ENCODE results near the gene LRIG1.

The LRIG1 gene

DNA sequence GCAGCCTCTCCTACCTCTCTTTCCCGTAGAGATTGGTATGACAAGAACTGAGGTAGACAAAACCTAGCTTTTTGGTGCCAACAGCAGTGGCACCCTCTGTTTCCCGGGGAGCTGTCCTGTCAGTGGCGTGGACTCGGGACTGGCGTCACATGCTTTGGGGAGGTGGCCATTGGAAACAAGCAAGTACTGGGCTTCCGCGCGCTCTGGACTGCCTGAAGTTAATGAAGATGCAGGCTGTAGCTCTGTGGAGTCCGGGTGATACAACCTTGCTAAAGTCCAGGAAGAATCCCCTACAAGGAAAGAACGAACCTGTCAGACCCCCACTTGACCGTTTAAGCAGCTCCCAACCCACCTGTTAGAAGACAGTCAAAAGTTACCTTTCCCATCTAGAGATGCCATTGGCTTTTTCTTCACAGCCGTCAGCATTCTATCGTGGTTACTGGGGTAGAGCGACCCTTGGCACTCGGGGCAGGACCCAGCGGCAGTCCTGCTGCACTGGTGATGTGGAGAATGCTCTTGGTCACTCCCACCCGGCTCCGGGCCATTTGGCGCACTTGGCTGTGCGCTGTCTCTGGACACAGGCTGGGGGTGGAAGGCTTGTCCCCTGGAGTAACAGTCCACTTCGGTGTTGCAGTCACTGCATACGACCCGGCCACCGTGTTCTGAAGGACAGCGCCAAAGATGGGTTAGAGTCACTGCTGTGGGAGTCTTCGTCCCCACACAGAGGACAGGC, 120.5 kb downstream of the LRIG1 start:
- no peak for DNase-seq

DNA sequence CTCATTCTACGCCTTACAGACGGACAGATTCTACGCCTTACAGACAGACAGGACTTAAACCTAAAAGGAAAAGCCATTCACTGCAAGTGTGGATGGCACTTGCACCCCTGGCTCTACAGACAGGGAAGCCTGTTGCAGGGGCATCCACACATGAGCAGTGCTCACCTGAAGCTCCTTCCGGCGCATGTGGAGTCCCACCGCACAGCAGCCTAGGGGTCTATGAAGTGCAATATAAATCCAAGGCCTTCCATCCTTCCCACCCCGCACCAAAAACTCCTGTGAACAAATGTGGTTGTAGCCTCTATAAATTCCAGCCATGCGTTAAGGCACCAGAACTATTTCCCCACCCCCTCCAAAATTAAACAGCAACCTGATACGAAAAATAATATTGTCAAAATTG, 121.3 kb downstream of the LRIG1 start:
- no peak for DNase-seq

DNA sequence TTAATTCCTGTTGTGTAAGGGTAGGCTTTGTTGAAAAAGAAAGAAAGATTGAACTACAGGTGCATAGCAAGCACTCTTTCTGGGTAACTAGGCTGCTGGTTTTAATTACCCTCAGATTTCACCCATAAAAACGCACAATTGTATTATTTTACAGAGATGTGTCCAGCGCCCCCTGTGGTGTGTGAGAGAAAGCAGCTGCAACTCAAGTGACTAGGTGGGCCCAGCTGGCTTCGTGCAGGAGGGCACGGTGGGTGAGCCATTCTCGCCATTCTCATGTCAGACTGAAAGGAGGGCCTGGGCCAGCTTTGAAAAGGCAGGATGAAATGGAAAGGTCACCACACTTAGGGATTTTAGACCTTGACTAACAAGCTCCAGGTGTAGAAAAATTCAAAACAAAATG, 122.6 kb downstream of the LRIG1 start:
- DNase-seq: peak; percentile 24 to 44

DNA sequence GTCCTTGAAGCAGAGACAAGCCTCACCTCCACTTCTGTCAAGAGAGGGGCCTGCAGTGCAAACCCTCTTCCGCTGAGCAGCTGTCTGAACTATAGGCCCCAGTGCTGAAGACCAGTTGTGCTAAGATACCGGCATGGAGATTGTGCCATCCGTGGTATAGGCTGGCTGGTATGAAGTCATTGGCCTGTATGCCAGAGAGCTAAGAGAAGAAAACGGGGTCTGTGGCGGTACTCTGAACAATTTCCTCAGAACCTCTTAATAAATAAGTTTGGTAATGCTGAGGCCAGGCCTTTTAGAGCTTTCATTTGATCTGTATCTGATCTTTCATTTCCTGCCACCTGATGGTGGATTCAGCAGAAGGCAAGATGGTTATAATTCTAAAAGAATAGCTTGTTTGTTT, 123.0 kb downstream of the LRIG1 start:
- DNase-seq: no peak

GRCh38 chr3:66376568-66376967, 124.3 kb downstream of the LRIG1 start:
- no peak for DNase-seq

GRCh38 chr3:66372681-66373350, 128.0 kb downstream of the LRIG1 start:
- DNase-seq: no peak

GRCh38 chr3:66371432-66371831, 129.4 kb downstream of the LRIG1 start:
- DNase-seq: no peak

DNA sequence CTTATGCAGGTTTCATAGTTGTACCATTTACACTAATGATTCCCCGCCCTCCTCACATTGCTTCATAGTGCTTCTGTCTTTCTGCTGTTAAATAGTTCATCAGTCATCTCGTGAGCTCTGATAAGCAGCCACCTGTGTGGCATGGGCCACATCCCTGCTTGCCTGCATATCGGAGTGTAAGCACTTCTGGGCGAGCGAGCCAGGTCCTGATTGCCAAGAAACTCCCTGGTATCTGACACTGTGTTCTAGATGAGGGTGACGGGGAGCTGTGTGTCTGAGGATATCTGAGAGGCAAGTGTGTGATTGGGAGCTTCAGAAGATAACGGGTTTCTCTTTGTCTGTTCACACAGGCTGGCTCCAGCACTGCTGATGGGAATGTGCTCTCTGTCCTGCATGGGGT, 130.6 kb downstream of the LRIG1 start:
- DNase-seq: no peak

DNA sequence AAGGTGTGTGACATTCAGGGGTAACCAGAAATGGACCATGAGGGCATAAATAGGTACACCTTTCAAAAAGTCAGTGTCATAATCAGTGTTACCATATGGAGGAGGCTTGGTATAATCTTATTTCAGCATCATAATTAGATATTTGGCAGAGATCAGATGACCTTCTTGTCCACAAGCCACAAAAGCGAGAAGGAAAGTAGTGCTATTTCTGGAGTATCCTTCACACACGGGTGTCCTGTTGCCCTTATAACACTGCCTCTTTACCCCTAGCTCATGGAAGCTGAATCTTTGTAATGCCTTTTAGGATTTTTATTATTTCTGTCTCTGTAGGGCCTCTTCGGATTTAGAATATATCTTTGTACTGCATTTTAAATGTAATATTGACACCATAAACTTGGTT, 132.8 kb downstream of the LRIG1 start:
- DNase-seq: no peak

GRCh38 chr3:66366747-66367146, 134.1 kb downstream of the LRIG1 start:
- DNase-seq: no peak

GRCh38 chr3:66365080-66365479, 135.7 kb downstream of the LRIG1 start:
- DNase-seq: no peak

DNA sequence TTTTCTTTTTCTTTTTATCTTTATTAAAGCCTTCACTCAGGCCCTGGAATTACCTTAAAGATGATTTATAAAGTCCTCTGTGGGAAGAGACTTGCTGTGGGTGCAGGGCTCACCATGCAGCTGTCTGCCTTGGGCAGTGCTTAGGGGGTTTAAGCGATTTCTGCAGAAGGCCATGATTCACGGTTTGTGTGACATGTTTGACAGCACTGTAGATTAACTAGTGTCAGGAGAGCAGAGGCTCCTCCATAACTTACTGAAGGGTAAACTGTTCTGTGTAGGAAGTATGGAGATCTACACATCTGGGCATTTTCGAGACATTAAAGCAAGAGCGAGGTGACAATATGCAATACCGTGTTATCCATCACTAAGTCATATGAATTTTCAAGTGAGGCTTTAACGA, 137.7 kb downstream of the LRIG1 start:
- no peak for DNase-seq

- DNase-seq: no peak
These were observed 138.3 kb downstream of the LRIG1 start for GRCh38 chr3:66362541-66362941.

DNA sequence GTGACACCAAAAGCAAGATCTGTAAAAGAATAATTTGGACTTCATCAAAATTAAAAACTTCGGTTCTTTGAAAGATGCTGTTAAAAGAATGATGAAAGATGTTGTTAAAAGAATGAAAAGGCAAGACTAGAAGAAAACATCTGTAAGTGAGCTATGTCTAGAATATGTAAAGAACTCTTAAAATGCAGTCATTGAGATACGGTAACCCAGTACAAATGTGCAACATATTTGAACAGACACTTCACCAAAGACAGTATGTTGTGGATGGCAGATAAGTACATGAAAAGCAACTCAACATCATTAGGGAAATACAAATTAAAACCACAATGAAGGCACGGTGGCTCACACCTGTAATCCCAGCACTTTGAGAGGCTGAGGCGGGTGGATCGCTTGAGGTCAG, 139.5 kb downstream of the LRIG1 start:
- DNase-seq: no peak

DNA sequence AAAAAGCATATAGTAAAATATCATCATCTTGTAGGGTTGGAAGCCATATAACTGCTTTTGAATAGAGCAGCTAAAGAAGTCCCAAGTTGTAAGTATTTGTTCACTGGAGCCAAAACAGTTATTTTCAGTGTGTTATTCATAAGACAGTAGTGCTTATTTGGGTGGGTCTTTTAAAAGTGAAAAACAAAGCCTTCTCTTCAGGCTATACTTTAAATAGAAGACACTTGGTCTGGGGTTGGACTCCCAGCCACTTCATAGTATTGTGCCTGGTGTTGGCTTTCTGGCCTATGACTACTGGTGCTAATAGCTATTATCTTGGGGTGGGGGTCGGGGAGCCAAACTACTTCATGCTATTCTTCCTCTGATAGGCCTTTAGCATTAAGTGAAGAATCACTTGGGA, 144.8 kb downstream of the LRIG1 start:
- no peak for DNase-seq

DNA sequence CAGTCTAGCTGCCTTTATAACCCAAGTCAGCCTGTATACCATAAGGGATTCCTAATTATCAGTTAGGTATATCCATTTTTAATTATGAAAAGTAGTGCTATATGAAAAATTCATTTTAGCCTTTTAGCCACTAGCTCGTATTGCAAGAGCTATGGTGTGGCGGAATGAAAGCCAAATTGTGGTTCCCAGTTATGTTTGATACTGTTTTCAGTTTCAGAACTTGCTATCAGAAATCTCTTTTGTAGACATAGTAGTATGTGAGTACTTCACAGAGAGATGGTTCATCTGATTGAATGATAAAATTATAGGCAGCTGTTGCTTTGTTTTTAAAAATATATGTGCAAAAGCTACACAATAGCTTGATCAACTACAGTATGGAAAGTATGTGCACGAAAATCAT, 145.4 kb downstream of the LRIG1 start:
- no peak for DNase-seq

- no peak for DNase-seq
These were observed 146.8 kb downstream of the LRIG1 start for GRCh38 chr3:66354001-66354400.

- no peak for DNase-seq
These were observed 147.3 kb downstream of the LRIG1 start for GRCh38 chr3:66353530-66353929.

GRCh38 chr3:66353039-66353438, 147.8 kb downstream of the LRIG1 start:
- no peak for DNase-seq

DNA sequence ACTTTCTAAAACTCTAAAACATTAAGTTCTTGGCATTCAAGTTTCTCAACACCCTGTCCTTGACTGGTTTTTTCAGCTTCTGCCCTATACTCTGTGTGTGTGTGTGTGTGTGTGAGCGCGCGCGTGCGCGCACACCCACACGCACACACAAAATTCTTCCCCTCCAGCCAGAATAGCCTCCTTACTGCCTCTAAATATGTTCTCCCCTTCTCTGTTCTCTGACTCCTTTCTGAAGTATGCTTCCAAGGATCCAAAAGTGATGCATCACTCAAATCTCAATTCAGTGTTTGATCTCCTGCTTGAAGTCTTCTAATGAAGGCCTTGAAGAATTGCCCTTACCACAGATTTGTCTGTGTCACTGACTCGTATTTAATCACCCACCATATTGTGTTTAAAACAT, 150.2 kb downstream of the LRIG1 start:
- DNase-seq: no peak

DNA sequence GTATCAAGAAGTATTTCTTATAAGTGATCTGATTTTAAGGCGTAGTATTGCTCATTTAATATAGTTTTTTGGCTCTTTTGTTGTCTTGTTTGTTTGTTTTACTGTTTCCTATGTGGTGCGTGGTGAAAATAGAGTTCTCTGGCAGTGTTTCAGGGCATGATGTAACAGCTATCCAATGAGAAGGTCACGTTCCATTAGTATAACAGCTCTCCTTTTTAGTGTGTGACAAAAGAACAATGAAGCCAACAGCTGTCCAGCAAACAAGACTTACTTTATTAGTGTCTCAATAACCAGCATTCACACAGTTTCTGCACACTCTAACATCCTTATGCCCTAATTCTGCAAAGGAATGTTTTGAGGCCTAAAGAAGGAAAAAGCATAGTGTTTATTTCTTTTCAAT, 152.1 kb downstream of the LRIG1 start:
- no peak for DNase-seq

DNA sequence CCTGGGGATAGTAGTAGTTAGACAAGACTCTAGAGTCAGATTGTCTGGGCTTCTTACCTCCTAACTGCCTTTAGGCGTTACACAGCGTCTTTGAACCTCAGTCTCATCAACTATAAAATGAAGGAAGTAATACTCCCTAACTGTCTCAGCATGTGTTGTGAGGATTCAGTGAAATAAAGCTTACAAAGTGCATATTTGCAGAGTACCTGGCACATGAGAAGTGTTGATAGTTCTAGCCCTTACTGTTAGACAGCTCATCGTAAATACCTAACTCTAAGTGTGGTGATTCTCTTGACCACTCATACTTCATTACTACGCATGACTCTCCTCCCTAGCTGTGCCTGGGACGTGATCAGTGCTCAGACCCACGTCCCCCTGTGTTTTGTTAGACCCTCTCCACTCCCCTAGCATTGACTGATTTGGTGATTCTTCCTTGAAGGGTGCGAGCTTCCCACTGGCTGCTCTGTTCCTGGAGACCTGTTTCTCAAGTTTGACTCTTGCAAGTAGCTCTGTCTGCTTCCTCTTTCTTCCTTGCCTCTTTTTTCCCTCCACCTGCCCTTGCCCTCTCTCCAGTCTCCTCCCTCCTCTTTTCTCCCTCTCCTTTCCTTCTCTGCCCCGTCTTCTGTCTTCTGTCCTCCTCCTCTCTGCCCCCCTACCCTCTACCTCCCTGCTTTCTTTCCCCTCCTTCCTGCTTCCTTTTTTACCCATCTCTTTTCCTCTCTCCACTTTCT, 155.8 kb downstream of the LRIG1 start:
- no peak for DNase-seq

GRCh38 chr3:66344391-66344811, 156.4 kb downstream of the LRIG1 start:
- no peak for DNase-seq

DNA sequence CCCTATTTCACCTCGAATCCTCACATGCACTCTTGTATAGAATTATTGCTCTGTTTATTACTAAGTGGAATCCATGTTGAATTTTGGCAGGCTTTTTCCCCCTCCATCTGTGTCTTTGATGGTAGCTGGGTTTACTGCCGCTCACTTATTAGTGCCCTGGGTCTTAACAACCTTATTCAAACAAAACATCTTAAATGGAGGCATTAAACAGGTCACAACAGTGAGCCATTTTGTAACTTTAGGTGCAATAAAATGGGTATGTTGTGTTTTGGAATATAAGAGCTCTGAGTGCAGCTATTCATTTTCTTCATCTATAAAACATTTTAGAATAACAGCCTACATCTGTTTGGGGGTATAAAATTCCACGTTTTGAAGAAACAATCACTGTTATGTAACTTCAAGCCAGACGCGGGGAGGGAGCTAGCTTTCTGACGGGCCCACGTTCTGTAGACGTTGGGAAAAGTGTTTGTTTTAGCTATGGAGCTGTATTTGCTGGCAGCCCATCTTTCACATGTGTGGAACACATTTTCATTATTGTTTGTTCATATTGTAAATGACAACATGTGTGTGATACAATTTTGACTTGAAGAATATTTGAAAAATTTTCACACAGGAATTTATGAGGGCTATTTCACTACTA, 158.0 kb downstream of the LRIG1 start:
- no peak for DNase-seq

Data from stimulated activated CD4-positive, alpha-beta T cell treated with anti-CD3 and anti-CD28 coated beads, Interleukin-2, amount 100 ng/mL, for 48 hours (primary cell).